ENCODE data around the gene ETFRF1.

ETFRF1 gene

DNA sequence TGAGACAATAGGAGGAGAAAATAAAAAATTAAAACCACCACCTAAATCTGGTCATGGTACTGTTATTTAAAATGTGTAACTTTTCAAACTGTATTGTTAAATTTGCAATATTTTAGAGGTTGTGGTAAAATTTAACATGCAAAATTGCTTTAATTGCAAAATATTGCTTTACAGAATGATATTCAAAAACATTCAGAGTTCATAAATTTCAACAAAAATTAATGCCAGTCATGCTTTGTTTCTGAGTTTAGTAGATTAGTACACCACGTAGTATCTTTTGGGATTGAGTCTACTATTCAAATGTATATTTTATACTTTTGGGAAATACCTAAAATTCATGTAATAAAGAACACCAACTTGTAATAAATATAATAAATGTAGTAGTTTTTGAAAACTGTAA, 18.3 kb downstream of the ETFRF1 start:
- no peak for DNase-seq (ENCODE audit: low read depth, low spot score)

DNA sequence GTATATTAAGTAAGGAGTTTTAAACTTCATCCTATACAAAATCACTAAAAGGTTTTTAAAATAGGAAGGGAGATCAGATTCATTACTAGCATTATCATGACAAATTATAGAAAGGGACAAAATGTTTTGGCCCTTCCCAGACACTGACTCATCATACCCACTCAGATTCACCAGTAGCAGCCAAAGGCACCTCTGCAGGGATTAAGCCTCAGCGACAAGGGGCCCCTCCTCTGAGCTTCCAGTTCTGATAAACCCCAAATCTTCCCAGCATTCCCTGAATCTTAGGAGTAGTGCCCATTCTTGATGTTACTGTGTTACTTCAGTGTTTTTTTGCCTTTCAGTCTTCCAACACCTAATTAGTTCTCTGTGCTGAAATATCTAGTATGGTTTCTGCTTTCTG, 41.2 kb downstream of the ETFRF1 start:
- no peak for DNase-seq (ENCODE audit: low read depth, low spot score)

DNA sequence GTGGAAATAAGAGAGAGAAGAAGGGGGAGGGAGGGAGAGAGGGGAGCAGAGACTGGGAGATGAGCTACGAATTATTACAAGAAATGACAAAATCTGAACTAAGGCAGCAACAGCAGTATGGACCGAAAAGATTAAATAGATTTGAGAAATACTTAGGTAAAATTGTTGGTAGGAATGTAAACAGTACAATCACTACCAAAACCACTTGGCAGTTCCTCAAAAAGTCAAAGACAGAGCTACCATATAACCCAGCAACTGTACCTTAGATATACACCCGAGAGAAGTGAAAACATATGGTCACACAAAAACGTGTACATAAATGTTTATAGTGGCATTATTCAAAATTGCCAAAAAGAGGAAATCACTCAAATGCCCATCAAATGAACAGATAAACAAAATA, 41.6 kb downstream of the ETFRF1 start:
- no peak for DNase-seq (ENCODE audit: low read depth, low spot score)

DNA sequence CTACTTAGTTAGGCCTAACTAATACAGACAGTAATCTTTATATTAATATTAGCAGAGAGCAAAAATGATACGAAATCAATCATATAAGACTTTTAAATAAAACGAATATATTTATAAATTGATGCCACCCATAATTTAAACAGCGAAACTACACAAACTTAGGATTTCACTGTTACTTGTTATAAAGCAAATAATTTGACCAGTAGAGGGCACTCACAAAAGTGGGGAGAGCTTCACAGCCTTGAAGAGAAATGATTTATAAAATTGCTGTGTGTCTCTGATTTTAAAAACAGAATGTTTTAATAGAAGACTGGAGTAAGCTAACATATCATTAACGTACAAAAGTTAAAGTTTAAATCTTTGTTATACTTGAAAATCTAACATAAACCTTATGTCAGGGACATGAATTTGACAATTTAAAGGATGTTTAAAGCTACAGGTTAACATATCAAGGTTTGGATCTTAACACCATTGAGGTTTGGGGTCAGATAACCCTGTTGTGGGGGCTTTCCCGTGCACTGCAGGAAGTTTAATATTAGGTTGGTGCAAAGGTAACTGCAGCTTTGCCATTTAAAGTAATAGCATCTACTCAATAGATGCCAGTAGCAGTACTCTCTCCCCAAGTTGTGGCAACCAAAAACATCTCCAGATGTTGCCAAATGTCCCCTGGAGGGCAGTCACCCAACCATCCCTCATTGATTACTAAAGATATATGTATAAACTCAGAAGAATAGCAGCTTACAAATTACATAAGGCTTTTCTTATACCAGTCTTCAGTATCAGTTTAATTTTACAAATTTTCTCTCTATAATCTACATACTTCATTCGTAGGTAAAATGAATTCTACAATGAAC, 46.4 kb downstream of the ETFRF1 start:
- no peak for DNase-seq (ENCODE audit: low read depth, low spot score)

DNA sequence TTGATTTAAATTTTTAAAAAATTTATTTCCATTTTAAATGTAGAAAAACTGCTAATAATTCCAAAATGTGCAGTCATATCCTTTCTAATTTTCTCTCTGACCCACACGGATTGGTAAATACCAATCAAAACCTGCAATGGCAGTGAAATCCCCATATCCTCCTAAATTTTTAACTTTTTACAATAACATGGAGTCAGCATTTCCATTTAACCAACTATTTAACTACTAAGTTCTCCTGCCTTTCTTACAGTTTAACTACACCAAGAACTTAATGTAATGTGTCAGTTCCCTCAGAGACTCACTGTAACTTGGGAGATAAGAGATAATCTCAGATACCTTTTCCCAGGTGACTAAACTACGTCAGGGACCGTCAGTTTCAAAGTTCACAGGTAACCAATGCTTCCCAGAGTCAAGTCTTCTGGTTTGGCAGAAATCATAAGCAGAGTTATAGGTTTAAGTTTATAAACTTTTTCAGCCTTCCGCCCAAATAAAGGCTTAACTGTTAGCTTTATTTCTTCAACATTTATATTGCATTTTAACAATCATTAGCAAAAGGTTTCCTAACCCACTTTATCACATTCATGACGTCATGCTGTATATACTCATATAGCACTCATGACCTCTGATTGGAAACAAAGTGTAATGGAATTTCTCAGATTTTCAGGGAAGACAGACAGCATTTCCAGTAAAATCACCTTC, 48.1 kb downstream of the ETFRF1 start:
- no peak for DNase-seq (ENCODE audit: low read depth, low spot score)

DNA sequence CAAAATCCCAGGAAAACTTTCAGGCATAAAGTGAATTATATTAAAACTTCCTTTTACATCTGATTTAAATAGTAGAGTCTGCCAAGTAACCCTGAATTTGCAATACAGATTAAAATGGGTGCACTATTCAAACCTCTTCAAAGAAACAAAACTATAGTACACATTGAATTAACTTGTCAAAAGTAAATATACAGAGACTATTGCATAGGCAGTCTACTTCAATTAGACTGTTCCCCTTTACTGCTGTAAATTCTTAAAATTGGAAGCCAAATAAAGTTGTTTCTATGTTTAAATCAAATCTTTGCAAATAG, 48.6 kb downstream of the ETFRF1 start:
- DNase-seq (ENCODE audit: low read depth, low spot score): no peak

DNA sequence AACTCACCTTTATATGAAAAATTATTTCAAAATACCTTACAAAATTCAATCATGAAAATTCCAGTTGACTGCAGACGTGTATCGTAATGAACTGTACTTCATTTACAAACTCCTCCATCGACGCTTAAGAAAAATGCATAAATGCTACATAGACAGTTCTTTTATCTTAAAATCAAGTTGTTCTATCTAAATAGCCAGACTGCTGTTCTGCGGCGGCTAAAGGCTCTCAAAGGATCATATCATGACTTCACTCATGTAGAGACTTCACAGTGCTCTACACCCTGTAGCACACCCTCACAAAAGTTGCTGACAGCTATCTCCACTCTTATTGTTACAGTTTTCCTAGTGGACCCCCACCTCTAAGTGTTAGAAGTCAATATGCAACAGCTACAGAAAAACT, 50.5 kb downstream of the ETFRF1 start:
- no peak for DNase-seq (ENCODE audit: low read depth, low spot score)

DNA sequence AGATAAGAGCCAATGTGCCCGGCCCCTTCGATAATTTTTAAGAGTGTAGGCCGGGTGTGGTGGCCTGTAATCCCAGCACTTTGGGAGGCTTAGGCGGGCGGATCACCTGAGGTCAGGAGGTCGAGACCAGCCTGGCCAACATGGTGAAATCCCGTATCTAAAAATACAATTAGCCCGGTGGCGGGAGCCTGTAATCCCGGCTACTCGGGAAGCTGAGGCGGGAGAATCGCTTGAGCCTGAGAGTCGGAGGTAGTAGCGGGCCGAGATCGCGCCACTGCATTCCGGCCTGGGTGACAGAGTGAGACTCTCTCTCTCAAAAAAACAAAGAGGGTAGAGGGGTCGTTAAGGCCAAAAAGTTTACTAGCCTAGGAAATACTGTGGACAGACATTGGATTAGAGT, 53.1 kb downstream of the ETFRF1 start:
- DNase-seq (ENCODE audit: low read depth, low spot score): no peak

DNA sequence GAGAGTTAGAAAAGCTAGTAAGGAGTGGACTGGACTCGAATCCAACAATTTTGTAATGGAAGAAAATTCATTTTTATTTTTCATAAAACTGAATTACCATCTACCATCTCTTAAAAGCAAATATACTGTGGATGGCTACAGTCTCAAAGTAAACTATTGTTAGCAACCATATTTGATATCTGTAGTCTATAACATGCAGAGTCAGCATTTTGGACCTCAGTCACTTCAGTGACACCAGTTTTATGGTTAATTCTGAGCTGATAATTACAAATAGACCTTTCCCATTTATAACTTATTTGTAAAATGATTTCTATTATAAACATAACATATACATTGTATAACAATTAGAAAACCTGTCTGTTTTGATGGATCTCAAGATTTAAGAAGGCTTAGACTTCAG, 53.7 kb downstream of the ETFRF1 start:
- DNase-seq (ENCODE audit: low read depth, low spot score): no peak

DNA sequence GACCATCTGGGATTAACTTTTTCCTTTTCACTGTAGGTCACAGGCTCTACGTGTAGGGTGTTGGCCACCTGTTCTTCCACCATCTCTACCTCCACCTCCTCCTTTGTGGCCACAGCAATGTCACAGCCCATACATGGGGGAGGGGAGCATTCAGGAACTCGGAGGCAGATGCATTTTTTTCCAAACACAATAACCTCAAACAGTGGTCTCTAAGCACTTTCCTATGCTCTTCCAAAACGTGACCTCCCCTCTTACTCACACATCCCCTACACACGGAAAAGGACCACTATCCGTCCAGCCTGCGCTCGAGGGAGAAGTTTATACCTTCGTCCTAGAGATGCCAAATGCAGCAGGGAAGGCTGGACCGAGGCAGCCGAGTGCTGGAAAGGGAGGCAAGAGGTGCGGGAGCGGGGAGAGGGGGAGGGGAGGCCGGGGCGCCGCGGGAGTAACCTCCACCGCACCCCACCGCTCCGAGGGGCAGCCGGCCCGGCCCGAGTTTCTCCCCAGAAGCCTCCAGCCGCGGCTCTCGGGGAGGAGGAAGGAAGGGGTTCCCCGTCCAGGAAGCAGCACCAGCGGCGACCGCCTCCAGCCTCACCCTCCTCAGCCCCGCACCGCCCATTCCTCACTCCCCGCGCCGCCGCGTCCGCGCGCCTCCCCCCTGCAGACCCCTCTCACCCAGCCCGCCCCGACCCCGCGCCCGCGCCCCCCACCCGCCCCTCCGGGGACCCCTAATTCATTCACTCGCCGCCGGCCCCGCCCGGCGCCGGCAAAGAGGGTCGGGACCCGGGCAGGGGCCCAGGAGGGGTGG, 55.1 kb downstream of the ETFRF1 start:
- no peak for DNase-seq (ENCODE audit: low read depth, low spot score)

DNA sequence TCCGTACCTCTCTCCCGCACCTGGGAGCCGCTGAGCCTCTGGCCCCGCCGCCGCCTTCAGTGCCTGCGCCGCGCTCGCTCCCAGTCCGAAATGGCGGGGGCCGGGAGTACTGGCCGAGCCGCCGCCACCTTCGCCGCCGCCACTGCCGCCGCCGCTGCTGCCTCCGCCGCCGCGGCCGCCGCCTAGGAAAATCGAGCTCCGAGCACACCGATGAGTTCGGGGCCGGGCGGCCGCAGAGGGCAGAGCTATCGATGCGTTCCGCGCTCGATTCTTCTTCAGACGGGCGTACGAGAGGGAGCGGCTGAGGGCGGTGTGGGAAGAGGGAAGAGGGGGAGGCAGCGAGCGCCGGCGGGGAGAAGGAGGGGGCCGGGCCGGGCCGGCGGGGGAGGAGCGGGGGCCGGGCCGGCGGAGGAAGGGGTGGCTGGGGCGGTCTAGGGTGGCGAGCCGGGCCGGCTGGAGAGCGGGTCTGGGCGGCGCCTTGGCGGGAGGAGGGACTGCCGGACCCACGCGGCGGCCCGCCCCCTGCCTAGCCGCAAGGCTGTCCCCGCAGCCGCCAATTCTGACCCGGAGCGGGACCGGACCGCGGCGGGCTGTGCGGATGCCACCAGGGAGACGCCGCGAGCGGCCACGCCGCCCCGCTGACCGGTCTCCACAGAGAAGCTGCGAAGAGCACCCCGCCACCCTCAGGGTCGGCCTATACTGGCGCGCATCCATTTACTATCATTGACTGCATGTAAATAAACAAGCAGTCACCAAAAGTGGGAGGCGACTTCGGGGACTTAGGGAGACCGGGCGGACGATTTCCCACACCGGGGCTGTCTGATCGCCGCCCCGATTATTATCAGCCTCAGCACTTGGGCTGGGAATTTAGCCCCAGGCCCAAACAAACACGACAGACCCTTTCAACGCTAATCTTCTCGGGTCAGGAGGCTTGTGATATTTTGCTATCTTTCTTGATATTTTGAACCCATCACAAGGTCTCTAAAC, 56.0 kb downstream of the ETFRF1 start, which contains the start of gene KRAS:
TSS of gene KRAS (minus strand) at position 186 of the 987 bp plus-strand sequence.
- DNase-seq (ENCODE audit: low read depth, low spot score): peak; percentile 89

DNA sequence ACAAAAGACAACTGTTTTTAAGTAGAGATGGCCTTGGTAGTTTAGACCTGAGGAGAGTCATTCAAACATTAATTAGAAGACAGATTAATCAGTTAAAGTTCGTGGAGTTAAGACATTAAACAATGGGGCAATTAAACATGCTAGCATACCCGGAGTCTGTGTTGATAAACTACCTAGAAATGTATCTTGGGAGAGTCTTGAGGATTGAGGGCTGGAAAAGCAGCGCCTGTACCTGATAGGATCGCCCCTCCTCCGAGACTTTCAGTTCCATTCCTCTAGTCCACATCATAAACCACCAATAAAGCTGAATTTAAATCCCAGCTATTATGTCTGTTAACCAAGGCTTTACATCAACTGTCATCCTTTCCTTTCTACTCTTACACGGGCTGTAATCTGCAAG, 56.7 kb downstream of the ETFRF1 start:
- DNase-seq (ENCODE audit: low read depth, low spot score): no peak

DNA sequence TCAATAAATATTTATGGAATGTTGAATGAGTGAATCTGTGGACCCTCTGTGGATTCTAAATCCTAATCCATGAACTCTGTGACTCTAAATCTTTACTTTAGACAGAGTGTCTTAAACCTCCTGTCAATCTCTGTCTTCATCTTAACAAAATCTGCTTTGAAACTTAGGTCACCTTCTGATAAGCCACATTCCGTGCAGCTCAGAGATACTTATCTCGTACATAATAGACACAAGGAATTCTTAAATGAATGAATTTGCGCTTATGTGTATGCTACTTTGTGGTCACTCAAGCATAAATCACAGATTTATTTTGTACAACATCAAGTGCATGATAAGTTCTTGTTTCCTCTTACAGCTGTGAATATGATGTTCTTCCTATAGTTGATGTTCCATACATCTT, 57.9 kb downstream of the ETFRF1 start:
- DNase-seq (ENCODE audit: low read depth, low spot score): no peak

DNA sequence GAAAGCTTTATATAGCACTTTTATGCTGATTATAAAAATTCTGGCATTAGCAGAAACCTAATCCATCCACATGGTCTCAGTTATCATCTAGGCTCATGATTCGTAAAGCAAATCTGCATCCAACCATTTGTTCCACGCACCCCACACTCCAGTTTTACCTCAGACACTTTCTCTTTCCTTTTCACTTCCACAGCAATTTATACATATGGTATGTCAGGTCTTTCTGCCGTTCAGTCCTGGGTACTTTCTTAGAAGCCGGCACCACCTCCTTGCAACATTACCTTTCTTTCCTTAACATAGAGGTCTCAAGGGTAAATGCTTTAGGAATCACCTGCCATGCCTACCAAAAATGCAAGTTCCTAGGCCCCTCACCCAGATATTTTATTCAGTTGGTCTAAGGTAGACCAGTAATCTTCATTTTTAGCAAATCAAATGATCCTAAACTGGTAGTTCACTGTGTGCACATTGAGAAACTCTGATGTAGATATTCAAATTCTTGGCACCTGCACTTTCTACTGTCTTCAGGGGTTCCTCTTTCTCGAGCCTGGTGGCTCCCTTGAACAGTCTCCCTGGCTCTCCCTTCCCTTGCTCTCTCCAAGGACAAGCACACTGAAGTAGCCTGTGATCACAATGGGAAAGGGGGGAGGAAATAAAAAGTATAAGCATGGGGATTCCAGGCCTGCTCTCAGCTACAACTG, 58.5 kb downstream of the ETFRF1 start:
- DNase-seq (ENCODE audit: low read depth, low spot score): no peak

DNA sequence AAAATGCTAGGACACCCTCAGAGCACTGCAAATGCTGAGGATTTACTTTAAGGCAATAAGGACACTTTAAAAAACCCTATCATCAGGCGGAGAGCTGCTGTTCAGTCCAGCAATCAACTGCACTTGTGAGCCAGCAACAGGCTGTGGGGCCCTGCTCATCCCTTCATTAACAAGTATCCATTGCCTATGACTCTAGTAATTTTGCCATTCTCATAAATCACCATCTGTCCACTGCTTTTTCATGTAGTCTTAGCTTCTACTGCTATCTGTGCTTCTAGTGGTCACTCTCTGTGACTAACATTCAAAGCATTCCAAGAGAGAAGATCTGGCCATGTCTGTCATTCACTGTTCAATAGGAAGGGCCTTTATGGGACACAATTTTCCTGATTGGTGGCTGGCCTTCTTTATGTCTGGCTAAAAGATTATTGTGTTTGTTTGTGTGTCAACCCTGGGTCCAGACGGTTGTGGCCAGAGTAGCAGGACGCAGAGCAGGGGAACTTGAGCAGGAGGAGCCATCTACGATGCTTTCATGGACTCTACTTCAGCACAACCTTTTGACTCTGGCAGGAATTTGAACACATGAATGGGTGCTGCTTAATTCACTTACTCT, 59.3 kb downstream of the ETFRF1 start:
- DNase-seq (ENCODE audit: low read depth, low spot score): no peak

All from iPS DF 19.7 (cell line).